ENCODE data around the gene PPP1R14B.

Gene PPP1R14B

GRCh38 chr11:64284048-64284961 is 37.6 kb upstream of the PPP1R14B start, which contains the start of gene BAD:
TSS of gene BAD (minus strand) at chr11:64284665. CDS start at chr11:64284368, 297 bp downstream.
- peak within 1 kb of the TSS; percentile 71 for H3K4me3 ChIP-seq (ENCODE audit: low read depth, low read length)
- DNase-seq (ENCODE audit: low read depth): peak; percentile 61

DNA sequence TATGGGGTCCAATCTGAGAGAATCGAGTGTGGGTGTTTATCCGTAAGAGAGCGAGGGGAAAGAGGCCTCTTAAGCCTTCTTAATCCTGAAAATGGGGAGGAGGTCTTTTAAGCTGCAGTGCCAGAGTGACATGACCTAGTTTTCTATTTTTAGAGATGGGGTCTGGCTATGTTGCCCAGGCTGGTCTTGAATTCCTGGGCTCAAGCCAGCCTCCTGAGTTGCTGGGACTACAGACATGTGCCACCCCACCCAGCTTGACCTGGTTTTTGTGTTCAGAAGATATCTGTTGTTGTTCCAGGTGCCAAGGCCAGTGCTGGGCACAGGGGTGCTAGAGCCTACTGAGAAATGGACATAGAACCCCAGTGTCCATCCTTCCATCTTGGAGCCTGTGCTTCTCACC is 36.3 kb upstream of the PPP1R14B start:
- no peak overlapping the region for H3K4me3 ChIP-seq (ENCODE audit: low read depth, low read length)
- DNase-seq (ENCODE audit: low read depth): no peak

GRCh38 chr11:64281957-64282770 is 35.4 kb upstream of the PPP1R14B start:
- H3K4me3 ChIP-seq (ENCODE audit: low read depth, low read length): no peak overlapping the region
- DNase-seq (ENCODE audit: low read depth): no peak

GRCh38 chr11:64278576-64279190 is 31.9 kb upstream of the PPP1R14B start:
- DNase-seq (ENCODE audit: low read depth): no peak
- H3K4me3 ChIP-seq (ENCODE audit: low read depth, low read length): no peak overlapping the region

DNA sequence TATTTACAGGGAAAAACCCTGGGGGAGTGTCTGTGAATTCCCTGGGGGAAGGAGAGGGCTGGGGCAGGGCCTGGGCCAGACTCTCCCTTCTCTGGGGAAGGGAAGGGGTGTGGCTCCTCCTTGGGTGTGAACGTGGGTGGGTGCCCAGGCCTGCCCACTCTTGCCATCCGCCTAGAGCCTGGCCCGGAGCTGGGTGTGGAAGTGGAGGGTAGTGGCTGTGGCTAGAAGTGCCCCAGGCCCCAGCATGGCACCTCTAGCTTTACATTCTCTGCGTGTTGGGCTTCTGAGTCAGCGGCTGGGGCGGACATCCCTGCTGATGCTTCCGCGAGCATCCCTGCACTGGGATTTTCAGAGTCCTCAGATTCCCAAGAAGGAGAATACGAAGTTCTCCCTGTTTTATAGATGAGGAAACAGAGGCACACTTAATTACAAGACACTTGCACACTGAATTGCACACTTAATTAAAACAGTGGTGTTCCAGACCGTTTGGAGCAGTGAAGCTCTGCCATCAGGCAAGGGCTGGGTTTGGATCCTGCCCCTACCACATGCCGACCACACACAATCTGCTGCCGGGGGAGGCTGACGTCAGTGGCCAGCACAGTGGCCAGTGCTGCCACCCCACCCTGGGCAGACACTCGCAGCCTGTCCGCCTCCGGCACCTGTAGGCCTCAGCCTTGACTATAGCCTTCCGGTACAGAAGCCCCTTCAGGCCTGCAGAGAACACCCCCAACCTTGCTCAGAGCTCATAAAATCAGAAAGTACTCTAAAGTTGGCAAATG is 30.1 kb upstream of the PPP1R14B start:
- no peak overlapping the region for H3K4me3 ChIP-seq (ENCODE audit: low read depth, low read length)
- no peak for DNase-seq (ENCODE audit: low read depth)

DNA sequence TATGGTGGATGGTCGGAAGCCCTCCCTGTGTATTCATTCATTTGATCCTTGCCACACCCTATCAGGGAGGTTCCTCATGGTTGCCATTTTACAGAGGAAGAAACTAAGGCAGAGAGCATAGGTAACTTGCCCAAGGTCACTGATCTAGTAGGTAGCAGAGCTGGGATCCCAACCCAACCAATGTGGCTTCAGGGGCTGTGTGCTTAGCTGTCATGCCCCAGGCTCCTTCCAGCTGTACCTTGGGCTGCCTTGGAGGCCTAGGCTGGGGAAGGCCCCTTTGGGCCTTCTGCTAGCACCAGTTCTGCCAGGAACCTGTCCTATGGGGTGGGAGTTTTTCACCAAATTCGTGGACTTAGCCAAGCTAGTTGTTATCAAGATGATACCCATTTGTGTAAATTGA is 29.1 kb upstream of the PPP1R14B start:
- H3K4me3 ChIP-seq (ENCODE audit: low read depth, low read length): no peak overlapping the region
- DNase-seq (ENCODE audit: low read depth): no peak

GRCh38 chr11:64275031-64275800 is 28.5 kb upstream of the PPP1R14B start:
- no peak overlapping the region for H3K4me3 ChIP-seq (ENCODE audit: low read depth, low read length)
- DNase-seq (ENCODE audit: low read depth): no peak

- peak; percentile 99 for DNase-seq (ENCODE audit: low read depth)
- H3K4me3 ChIP-seq (ENCODE audit: low read depth, low read length): peak overlapping the region; percentile 71
These were observed 22.9 kb upstream of the PPP1R14B start for GRCh38 chr11:64269540-64270220.

GRCh38 chr11:64268893-64269539 is 22.3 kb upstream of the PPP1R14B start:
- peak overlapping the region; percentile 71 for H3K4me3 ChIP-seq (ENCODE audit: low read depth, low read length)
- DNase-seq (ENCODE audit: low read depth): no peak

DNA sequence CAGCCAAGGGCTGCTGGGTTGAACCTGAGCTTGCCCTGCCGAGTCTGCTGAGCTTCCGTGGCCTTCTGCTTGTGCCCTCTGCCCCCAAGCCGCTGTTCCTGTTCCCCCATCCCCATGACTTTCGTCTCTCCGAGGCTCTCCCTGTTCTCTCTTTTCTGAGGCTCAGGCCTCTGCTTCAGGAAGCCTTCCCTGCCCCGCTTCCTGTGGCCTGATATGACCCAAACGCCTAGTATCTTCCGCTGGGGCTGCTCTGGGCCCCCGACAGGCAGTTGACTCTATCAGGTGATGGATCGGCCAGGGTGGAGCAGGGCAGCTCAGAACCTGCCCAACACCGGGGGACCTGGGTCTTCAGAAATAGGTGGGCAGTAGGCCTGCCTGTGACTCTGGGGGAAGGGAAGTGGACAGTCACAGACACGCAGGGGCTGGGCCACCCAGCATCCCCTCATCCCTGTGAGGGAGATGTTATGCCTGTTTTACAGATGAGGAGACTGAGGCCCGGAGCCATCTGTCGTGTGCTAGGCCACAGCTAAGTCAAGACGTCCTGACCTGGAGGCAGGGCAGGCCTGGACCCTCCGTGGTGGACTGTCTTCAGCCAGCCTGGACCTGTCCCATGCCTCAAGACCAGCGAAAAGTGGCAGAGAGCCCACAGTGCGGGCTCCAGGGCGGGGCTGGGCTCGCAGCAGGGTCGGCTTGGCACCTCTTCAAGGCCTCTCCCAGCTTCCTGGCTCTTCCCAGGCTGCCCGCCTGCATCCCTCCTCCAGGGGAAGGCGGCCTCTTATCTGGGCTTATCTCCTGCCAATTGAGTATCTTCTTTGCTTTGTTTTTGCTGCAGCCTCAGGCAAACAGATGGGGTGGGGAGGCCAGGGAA is 21.5 kb upstream of the PPP1R14B start:
- DNase-seq (ENCODE audit: low read depth): no peak
- peak overlapping the region; percentile 71 for H3K4me3 ChIP-seq (ENCODE audit: low read depth, low read length)

DNA sequence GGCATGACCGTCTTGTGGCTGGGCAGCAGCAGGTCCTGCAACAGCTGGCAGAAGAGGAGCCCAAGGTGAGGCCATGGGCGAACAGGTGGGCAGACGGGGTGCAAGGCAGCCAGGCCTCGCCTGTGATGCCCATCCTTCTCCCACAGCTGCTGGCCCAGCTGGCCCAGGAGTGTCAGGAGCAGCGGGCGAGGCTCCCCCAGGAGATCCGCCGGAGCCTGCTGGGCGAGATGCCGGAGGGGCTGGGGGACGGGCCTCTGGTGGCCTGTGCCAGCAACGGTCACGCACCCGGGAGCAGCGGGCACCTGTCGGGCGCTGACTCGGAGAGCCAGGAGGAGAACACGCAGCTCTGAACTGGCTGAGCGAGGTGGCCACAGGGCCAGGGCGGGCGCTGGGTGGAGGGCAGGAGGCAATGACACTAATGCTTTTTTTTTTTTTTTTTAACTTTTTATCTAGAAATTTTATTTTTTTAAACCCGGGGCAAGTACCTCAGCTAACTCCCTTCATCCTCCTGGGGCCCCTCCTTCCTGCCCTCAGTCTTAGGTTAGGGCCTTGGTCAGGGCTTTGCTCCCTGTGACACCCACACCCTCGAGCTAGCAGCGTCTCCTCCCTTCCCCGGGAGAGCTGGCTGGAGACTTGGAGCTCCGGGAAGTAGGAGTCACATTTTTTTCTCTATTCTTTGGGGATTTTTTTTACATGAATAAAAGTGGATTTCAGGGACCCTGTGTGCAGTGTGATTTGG is 20.6 kb upstream of the PPP1R14B start:
- DNase-seq (ENCODE audit: low read depth): no peak
- H3K4me3 ChIP-seq (ENCODE audit: low read depth, low read length): no peak overlapping the region

DNA sequence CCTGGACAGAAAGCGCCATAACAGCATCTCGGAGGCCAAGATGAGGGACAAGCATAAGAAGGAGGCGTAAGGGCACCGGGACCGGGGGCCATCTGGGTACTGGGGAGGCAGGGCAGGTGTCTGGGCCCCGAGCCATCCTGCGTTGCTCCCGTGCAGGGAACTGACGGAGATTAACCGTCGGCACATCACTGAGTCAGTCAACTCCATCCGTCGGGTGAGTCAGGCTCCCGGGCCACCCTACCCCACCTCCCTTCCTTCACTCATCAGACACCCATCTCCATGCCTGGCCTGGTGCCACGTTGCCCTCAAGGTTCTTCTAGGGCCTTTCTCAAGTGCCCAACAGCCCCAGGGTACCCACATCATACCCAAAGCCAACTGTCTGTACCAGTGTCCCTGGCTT is 19.6 kb upstream of the PPP1R14B start:
- H3K4me3 ChIP-seq (ENCODE audit: low read depth, low read length): no peak overlapping the region
- DNase-seq (ENCODE audit: low read depth): no peak

GRCh38 chr11:64265176-64266160 is 18.7 kb upstream of the PPP1R14B start:
- DNase-seq (ENCODE audit: low read depth): no peak

DNA sequence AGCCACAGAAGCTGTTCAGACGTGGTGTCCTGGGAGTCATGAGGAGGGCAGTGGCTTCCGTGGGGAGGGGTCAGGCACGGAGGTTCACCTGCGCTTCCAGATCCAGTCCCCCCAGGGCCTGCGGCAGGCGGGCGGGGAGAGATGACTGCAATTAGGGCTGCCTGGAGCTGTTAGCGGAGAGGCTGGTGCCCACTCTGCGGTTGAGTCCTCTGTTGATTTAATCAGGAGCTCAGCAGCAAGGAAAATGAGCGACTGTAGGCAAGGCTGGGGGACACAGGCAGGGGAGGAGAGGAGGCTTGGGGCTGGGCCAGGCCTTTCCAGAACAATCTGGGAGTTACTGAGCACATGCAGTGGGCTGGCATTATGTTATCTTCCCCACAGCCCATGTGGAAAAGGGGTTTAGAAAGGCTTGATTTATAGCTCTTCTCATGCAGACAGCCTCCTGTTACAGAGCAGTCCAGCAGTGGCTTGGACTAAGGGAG is 17.7 kb upstream of the PPP1R14B start:
- no peak overlapping the region for H3K4me3 ChIP-seq (ENCODE audit: low read depth, low read length)
- DNase-seq (ENCODE audit: low read depth): no peak

More at GRCh38 chr11:64265176-64266160, 18.7 kb upstream of the PPP1R14B start:
- no peak overlapping the region for H3K4me3 ChIP-seq (ENCODE audit: low read depth, low read length)

DNA sequence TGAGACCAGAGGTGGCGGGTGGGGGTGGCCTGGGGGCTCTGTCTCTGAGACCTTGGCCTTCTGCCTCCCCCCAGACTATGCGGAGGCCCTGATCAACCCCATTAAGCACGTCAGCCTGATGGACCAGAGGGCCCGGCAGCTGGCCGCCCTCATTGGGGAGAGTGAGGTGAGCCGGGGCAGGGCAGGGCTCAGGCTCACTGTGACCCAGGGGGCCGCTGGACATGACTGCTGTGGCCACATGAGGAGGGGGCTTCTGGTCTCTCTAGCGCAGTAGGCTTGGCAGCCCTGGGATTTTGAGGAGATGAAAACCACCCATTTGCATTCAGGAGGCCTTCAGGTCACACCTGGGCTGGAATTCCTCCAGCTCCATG is 17.2 kb upstream of the PPP1R14B start:
- H3K4me3 ChIP-seq (ENCODE audit: low read depth, low read length): no peak overlapping the region
- no peak for DNase-seq (ENCODE audit: low read depth)

Measured in skeletal muscle cell (primary cell).